Gastroesophageal sphincter (tissue), 4 donors: ENCODE results near the gene HSBP1. TPM values are rescaled to one million over a fixed set of nuclear protein-coding genes. Genes with fewer than 3 reads are reported as not detected.

Source experiments
- ATAC-seq: fragments of 150-250 bp; one replicate; pipeline ENCODE4 v1.9.1; 2016; ENCODE audit warnings: mild to moderate bottlenecking, moderate library complexity
- H3K27ac ChIP-seq, 4 donors: fragments of 200-600 bp; sonication (generic) in 3 of 4; 1 replicate in 3 of 4; 2 replicates in 1 of 4; pipeline ENCODE4 v1.5.1; 2016 to 2019
- H3K27me3 ChIP-seq: fragments of 200-600 bp; sonication (generic); one replicate; pipeline ENCODE4 v1.5.1; 2019
- H3K36me3 ChIP-seq, 2 donors: fragments of 200-600 bp; sonication (generic); one replicate each; pipeline ENCODE4 v1.5.1; 2019; ENCODE audit warnings: control low read depth in 1 of 2
- H3K4me1 ChIP-seq, 3 donors: fragments of 200-600 bp; sonication (generic); 1 replicate in 2 of 3; 2 replicates in 1 of 3; pipeline ENCODE4 v1.5.1; 2016 to 2019; ENCODE audit warnings: control low read depth in 2 of 3
- H3K4me3 ChIP-seq, 2 donors: fragments of 200-600 bp; sonication (generic); one replicate each; pipeline ENCODE4 v1.5.1; 2019; ENCODE audit warnings: mild to moderate bottlenecking in 1 of 2, moderate library complexity in 1 of 2
- H3K9me3 ChIP-seq, 3 donors: fragments of 200-600 bp; sonication (generic); one replicate each; pipeline ENCODE4 v1.5.1; 2017 to 2019; ENCODE audit warnings: control low read depth in 2 of 3
- CTCF ChIP-seq, 4 experiments: fragments of 200-600 bp in 2 of 4; fragments of 450-650 bp in 2 of 4; sonication (generic) in 1 of 4; IDR thresholded peaks; one replicate each; pipeline ENCODE4 v1.5.1; 2017 to 2019; ENCODE audit warnings: antibody characterized with exemption in 4 of 4, mild to moderate bottlenecking in 2 of 4, moderate library complexity in 2 of 4
- EP300 ChIP-seq: sonication (generic); formaldehyde crosslinking; IDR thresholded peaks from one replicate; pipeline ENCODE4 v1.6.1; 2017; ENCODE audit warnings: antibody characterized with exemption, mild to moderate bottlenecking
- POLR2A ChIP-seq, 2 donors: fragments of 450-650 bp; IDR thresholded peaks; one replicate each; pipeline ENCODE4 v1.6.1; 2017; ENCODE audit warnings: antibody characterized with exemption in 2 of 2, mild to moderate bottlenecking in 2 of 2, moderate library complexity in 1 of 2
- POLR2AphosphoS5 ChIP-seq: sonication (generic); formaldehyde crosslinking; IDR thresholded peaks from one replicate; pipeline ENCODE4 v1.6.1; 2017; ENCODE audit warnings: antibody characterized with exemption
- WGBS, 2 donors: methylation state at CpG; one replicate each; pipeline ENCODE4 v1.1.5; 2018; ENCODE audit warnings: low coverage in 1 of 2; 5-methylcytosine and 5-hydroxymethylcytosine counted together
- total RNA-seq, 4 donors: library from RNA; depleted of rRNA; stranded (reverse); fragments of >200 nt; gene quantifications; one replicate each; pipeline ENCODE4 v1.1.0, GENCODE V29; 2016

Gene HSBP1
- total RNA-seq, 4 donors from 2014 or later, result 9.8 to 66.0 (median 19.3) TPM

GRCh38 chr16:83849421-83849820, 41.6 kb downstream of the HSBP1 start:
- Histone ChIP-seq H3K27ac (no peak overlapping the region), H3K9me3 (no peaks in the 10 kb centered on the region), H3K4me3 (no peak overlapping the region), H3K4me1 (no peaks in the 10 kb centered on the region), H3K27me3 (no peaks in the 10 kb centered on the region), H3K36me3 (no peaks in the 10 kb centered on the region)
- ATAC-seq, result peak; percentile 46
- WGBS, 2 donors, result 71 to 77% methylated on average over 5 of the region's 6 CpGs
- TF ChIP-seq EP300 (no peak), POLR2AphosphoS5 (no peak), CTCF (IDR thresholded peaks at IDR 0.05) (no peak), POLR2A (IDR thresholded peaks at IDR 0.05) (no peak)

- TF ChIP-seq POLR2A (IDR thresholded peaks at IDR 0.05), result no peak
- TF ChIP-seq POLR2AphosphoS5, result no peak
- TF ChIP-seq CTCF (IDR thresholded peaks at IDR 0.05), result no peak
- TF ChIP-seq EP300, result no peak
- 68 to 72% methylated on average over 4 to 5 of the region's 5 CpGs for WGBS, 2 donors
- H3K27ac ChIP-seq, result no peak overlapping the region
- no peaks in the 10 kb centered on the region for H3K36me3 ChIP-seq
- H3K9me3 ChIP-seq, result no peaks in the 10 kb centered on the region
- H3K27me3 ChIP-seq, result no peaks in the 10 kb centered on the region
- no peak for ATAC-seq
- no peak overlapping the region for H3K4me3 ChIP-seq
- no peaks in the 10 kb centered on the region for H3K4me1 ChIP-seq
Observed at GRCh38 chr16:83850947-83851346, 43.2 kb downstream of the HSBP1 start.

- TF ChIP-seq EP300 (no peak), CTCF (IDR thresholded peaks at IDR 0.05) (no peak), POLR2AphosphoS5 (no peak), POLR2A (IDR thresholded peaks at IDR 0.05) (no peak)
- WGBS, 2 donors, result 100% methylated on average over 1 of the region's 4 CpGs; no CpG with 5 or more reads in 1 of the 2 donors
Observed at GRCh38 chr16:83851473-83851872, 43.7 kb downstream of the HSBP1 start.

GRCh38 chr16:83852774-83853173, 45.0 kb downstream of the HSBP1 start:
- TF ChIP-seq POLR2A (IDR thresholded peaks at IDR 0.05) (no peak), CTCF (IDR thresholded peaks at IDR 0.05) (no peak), EP300 (no peak), POLR2AphosphoS5 (no peak)
- 60 to 90% methylated on average over 4 of the region's 11 CpGs for WGBS, 2 donors
- no peaks in the 10 kb centered on the region for H3K36me3 ChIP-seq

More at GRCh38 chr16:83851473-83851872, 43.7 kb downstream of the HSBP1 start:
- no peak overlapping the region for H3K27ac ChIP-seq
- no peaks in the 10 kb centered on the region for H3K4me1 ChIP-seq
- H3K9me3 ChIP-seq, result no peaks in the 10 kb centered on the region
- no peak for ATAC-seq
- H3K4me3 ChIP-seq, result no peak overlapping the region
- no peaks in the 10 kb centered on the region for H3K36me3 ChIP-seq
- no peaks in the 10 kb centered on the region for H3K27me3 ChIP-seq

GRCh38 chr16:83853834-83854233, 46.1 kb downstream of the HSBP1 start:
- no peak for ATAC-seq
- 100% methylated on average over 2 of the region's 8 CpGs; no CpG with 5 or more reads in 1 of the 2 donors for WGBS, 2 donors
- TF ChIP-seq POLR2A (IDR thresholded peaks at IDR 0.05), result no peak
- no peak for TF ChIP-seq POLR2AphosphoS5
- TF ChIP-seq CTCF (IDR thresholded peaks at IDR 0.05), result no peak
- TF ChIP-seq EP300, result no peak
- Histone ChIP-seq H3K27ac (no peak overlapping the region), H3K4me3 (no peak overlapping the region), H3K4me1 (no peaks in the 10 kb centered on the region), H3K9me3 (no peaks in the 10 kb centered on the region), H3K27me3 (no peaks in the 10 kb centered on the region), H3K36me3 (no peaks in the 10 kb centered on the region)

More at GRCh38 chr16:83852774-83853173, 45.0 kb downstream of the HSBP1 start:
- Histone ChIP-seq H3K27ac (no peak overlapping the region), H3K4me1 (no peaks in the 10 kb centered on the region), H3K27me3 (no peaks in the 10 kb centered on the region), H3K4me3 (no peak overlapping the region), H3K9me3 (no peaks in the 10 kb centered on the region)
- ATAC-seq, result no peak
